Lower leg skin (tissue), 3 donors: ENCODE data around the gene L3HYPDH.

Experiments
- CTCF ChIP-seq, 3 donors: fragments of 450-650 bp; IDR thresholded peaks; one replicate each; pipeline ENCODE4 v1.5.1; 2016; ENCODE audit warnings: antibody characterized with exemption in 3 of 3, mild to moderate bottlenecking in 3 of 3, moderate library complexity in 2 of 3
- POLR2A ChIP-seq, 2 donors: fragments of 450-650 bp; IDR thresholded peaks; one replicate each; pipeline ENCODE4 v1.6.1; 2016 to 2017; ENCODE audit warnings: antibody characterized with exemption in 2 of 2, mild to moderate bottlenecking in 1 of 2, moderate library complexity in 1 of 2

DNA sequence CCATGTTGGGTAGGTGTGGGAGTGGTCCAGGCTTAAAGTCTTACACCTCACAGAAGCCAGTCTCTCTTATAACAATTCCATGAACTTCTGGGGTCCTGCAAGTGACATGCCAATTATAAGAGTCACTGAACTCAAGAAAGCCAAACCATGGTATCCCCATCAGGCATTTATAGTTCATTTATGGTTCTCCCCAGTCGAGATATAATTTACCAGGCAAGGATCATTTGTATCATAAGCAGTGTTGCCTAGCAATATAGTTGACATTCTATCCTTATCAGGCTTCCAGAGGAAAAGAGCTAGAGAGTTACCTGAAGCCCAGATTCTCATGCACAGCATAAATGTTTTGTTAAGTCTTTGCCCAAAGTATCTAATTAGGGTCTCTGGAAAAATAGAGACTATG, 8.2 kb upstream of the L3HYPDH start:
- TF ChIP-seq CTCF (IDR thresholded peaks at IDR 0.05) (no peak), POLR2A (IDR thresholded peaks at IDR 0.05) (no peak)
